Liver (tissue), 9 donors: ENCODE results near the gene KCTD3. TPM values are rescaled to one million over a fixed set of nuclear protein-coding genes. Genes with fewer than 3 reads are reported as not detected.

ENCODE experiments used
- DNase-seq: peaks from one replicate; pipeline ENCODE4 v3.0.0-alpha.2; 2017; ENCODE audit warnings: low spot score
- H3K27ac ChIP-seq, 2 donors: one replicate each; pipeline ENCODE4 v1.7.0; 2013; ENCODE audit warnings: inconsistent platforms in 2 of 2, low read length in 2 of 2, control low read depth in 1 of 2, low read depth in 1 of 2, mild to moderate bottlenecking in 1 of 2
- H3K27me3 ChIP-seq, 4 donors: one replicate each; pipeline versions ENCODE4 v1.6.1 to v1.7.0; 2013; ENCODE audit warnings: low read length in 3 of 4, inconsistent platforms in 1 of 4, mild to moderate bottlenecking in 1 of 4, moderate library complexity in 1 of 4; ENCODE audit not compliant: control insufficient read depth in 4 of 4, insufficient read depth in 4 of 4
- H3K36me3 ChIP-seq, 4 donors: one replicate each; pipeline versions ENCODE4 v1.6.1 to v1.7.0; 2013; ENCODE audit warnings: low read length in 3 of 4, mild to moderate bottlenecking in 3 of 4, low read depth in 1 of 4, moderate library complexity in 1 of 4; ENCODE audit not compliant: control insufficient read depth in 4 of 4, insufficient read depth in 3 of 4
- H3K4me1 ChIP-seq, 4 donors: one replicate each; pipeline versions ENCODE4 v1.6.1 to v1.7.0; 2013; ENCODE audit warnings: low read length in 3 of 4, mild to moderate bottlenecking in 3 of 4, moderate library complexity in 1 of 4; ENCODE audit not compliant: control insufficient read depth in 4 of 4, insufficient read depth in 4 of 4
- H3K4me3 ChIP-seq, 3 donors: one replicate each; pipeline versions ENCODE4 v1.6.1 to v1.7.0; 2013; ENCODE audit warnings: low read length in 3 of 3, control low read depth in 1 of 3, low read depth in 1 of 3, mild to moderate bottlenecking in 1 of 3
- H3K9ac ChIP-seq, 2 donors: one replicate each; pipeline ENCODE4 v1.7.0; 2013; ENCODE audit warnings: low read length in 2 of 2, mild to moderate bottlenecking in 2 of 2, moderate library complexity in 2 of 2, control low read depth in 1 of 2, low read depth in 1 of 2
- H3K9me3 ChIP-seq, 4 donors: one replicate each; pipeline versions ENCODE4 v1.6.1 to v1.7.0; 2013; ENCODE audit warnings: low read length in 3 of 4; ENCODE audit not compliant: control insufficient read depth in 4 of 4
- ATF3 ChIP-seq: IDR thresholded peaks from 2 replicates; pipeline ENCODE4 v1.6.1; 2016; ENCODE audit warnings: antibody characterized with exemption
- CTCF ChIP-seq: fragments of 150-350 bp; IDR thresholded peaks from 2 replicates; pipeline ENCODE4 v1.5.1; 2017; ENCODE audit warnings: improper control_type of control experiment, low read depth, low read length; ENCODE audit not compliant: missing input control
- FOXA1 ChIP-seq: IDR thresholded peaks from 2 replicates; pipeline ENCODE4 v1.6.1; 2016; ENCODE audit warnings: antibody characterized with exemption
- FOXA2 ChIP-seq: IDR thresholded peaks from 2 replicates; pipeline ENCODE4 v1.6.1; 2016; ENCODE audit warnings: antibody characterized with exemption
- GABPA ChIP-seq, 2 donors: IDR thresholded peaks in 1 of 2; conservative IDR thresholded peaks in 1 of 2; 2 replicates each; pipeline ENCODE4 v1.6.1; 2016; ENCODE audit warnings: antibody characterized with exemption in 2 of 2, mild to moderate bottlenecking in 1 of 2, moderate library complexity in 1 of 2
- HNF4G ChIP-seq: IDR thresholded peaks from 2 replicates; pipeline ENCODE4 v1.6.1; 2016; ENCODE audit warnings: antibody characterized with exemption
- NR2F2 ChIP-seq: IDR thresholded peaks from 2 replicates; pipeline ENCODE4 v1.6.1; 2016; ENCODE audit warnings: antibody characterized with exemption
- RAD21 ChIP-seq, 2 donors: IDR thresholded peaks; 2 replicates each; pipeline ENCODE4 v1.6.1; 2016; ENCODE audit warnings: antibody characterized with exemption in 2 of 2, mild to moderate bottlenecking in 2 of 2
- SP1 ChIP-seq: IDR thresholded peaks from 2 replicates; pipeline ENCODE4 v1.6.1; 2018; ENCODE audit warnings: antibody characterized with exemption, mild to moderate bottlenecking
- TAF1 ChIP-seq: conservative IDR thresholded peaks from 2 replicates; pipeline ENCODE4 v1.6.1; 2016; ENCODE audit warnings: antibody characterized with exemption, mild to moderate bottlenecking
- YY1 ChIP-seq: IDR thresholded peaks from 2 replicates; pipeline ENCODE4 v1.6.1; 2016; ENCODE audit warnings: antibody characterized with exemption, mild to moderate bottlenecking
- whole genome bisulfite sequencing: extraction: QIAGEN DNeasy Blood & Tissue Kit; methylation state at CpG from one replicate; pipeline ENCODE4 v1.1.7; 2013; 5-methylcytosine and 5-hydroxymethylcytosine counted together
- polyA plus RNA-seq, 2 donors: library from polyadenylated mRNA; stranded (reverse) in 1 of 2; unstranded in 1 of 2; fragments of 200-250 nt in 1 of 2; fragments of >200 nt in 1 of 2; fragmentation: Nextera tagmentation in 1 of 2; extraction: Ambion mirVana in 1 of 2; gene quantifications; one replicate each; pipeline versions ENCODE4 v1.2.1 to v1.2.3, GENCODE V29; 2013 to 2015
- total RNA-seq, 2 donors: library from RNA; depleted of rRNA; stranded (reverse); fragments of >200 nt; gene quantifications; one replicate each; pipeline ENCODE4 v1.2.3, GENCODE V29; 2014
- TF ChIP-seq, protein P1 (sequence below): IDR thresholded peaks from 2 replicates; pipeline ENCODE4 v1.6.1; 2016; ENCODE audit warnings: antibody characterized with exemption
- donor health status: healthy.
- donor health status: healthy.
- donor health status: healthy.
- donor health status: healthy.
- donor health status: healthy.

Gene KCTD3
- total and polyA plus RNA-seq, 4 donors: 20.8 to 58.7 (median 26.1) TPM

GRCh38 chr1:215526147-215526845 lies 40.8 kb upstream of the KCTD3 start:
- Histone ChIP-seq H3K27me3 (no peaks in the 10 kb centered on the region), H3K4me1 (peaks cover 0 to 8% (median 0%) of the 10 kb centered on the region in 4 donors), H3K36me3 (no peaks in the 10 kb centered on the region), H3K9me3 (no peaks in the 10 kb centered on the region), H3K4me3 (no peak overlapping the region), H3K27ac (no peak overlapping the region), H3K9ac (no peak overlapping the region)
- DNase-seq: no peak
- no peak for TF ChIP-seq SP1
- TF ChIP-seq, protein P1, sequence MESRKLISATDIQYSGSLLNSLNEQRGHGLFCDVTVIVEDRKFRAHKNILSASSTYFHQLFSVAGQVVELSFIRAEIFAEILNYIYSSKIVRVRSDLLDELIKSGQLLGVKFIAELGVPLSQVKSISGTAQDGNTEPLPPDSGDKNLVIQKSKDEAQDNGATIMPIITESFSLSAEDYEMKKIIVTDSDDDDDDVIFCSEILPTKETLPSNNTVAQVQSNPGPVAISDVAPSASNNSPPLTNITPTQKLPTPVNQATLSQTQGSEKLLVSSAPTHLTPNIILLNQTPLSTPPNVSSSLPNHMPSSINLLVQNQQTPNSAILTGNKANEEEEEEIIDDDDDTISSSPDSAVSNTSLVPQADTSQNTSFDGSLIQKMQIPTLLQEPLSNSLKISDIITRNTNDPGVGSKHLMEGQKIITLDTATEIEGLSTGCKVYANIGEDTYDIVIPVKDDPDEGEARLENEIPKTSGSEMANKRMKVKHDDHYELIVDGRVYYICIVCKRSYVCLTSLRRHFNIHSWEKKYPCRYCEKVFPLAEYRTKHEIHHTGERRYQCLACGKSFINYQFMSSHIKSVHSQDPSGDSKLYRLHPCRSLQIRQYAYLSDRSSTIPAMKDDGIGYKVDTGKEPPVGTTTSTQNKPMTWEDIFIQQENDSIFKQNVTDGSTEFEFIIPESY: no peak
- no peak for TF ChIP-seq FOXA2
- peak; percentile 16 for TF ChIP-seq ATF3
- TF ChIP-seq CTCF: peak; percentile 66
- peak; percentile 89 to 90 for TF ChIP-seq RAD21 (IDR thresholded peaks at IDR 0.05)
- no peak for TF ChIP-seq FOXA1
- 32% methylated on average over 7 of the region's 7 CpGs for WGBS

- no peaks in the 10 kb centered on the region for H3K27me3 ChIP-seq
- no peak for DNase-seq
- H3K9ac ChIP-seq: no peak overlapping the region
- no peaks in the 10 kb centered on the region for H3K9me3 ChIP-seq
- TF ChIP-seq FOXA2: no peak
- no peak for TF ChIP-seq YY1
- no peak for TF ChIP-seq RAD21 (IDR thresholded peaks at IDR 0.05)
- TF ChIP-seq TAF1: no peak
- peaks cover 0 to 8% (median 0%) of the 10 kb centered on the region in 4 donors for H3K4me1 ChIP-seq
- H3K27ac ChIP-seq: no peak overlapping the region
- no peak overlapping the region for H3K4me3 ChIP-seq
- H3K36me3 ChIP-seq: no peaks in the 10 kb centered on the region
Observed at GRCh38 chr1:215526846-215527151, 40.3 kb upstream of the KCTD3 start.

DNA sequence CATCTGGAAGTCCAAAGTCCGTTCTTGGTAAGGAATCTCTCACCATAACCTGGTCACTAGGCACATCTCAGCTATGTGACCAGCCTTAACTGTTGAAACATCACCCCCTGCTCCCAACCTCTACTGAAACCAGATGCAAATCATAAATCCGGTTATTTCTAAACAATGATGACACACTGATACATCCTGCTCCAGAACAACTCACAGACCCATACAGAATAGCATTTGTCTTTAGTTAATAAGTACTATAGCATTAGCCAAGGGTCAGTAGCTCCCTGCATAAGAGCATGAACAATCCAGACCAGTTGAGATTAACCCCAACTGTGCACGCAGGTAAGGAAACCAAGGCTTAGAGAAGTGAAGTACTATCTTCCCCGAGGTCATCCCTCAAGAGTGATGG lies 38.0 kb upstream of the KCTD3 start:
- H3K27ac ChIP-seq: no peak overlapping the region
- DNase-seq: no peak
- WGBS: 68% methylated on average over 4 of the region's 4 CpGs

More for the DNA sequence above, 38.0 kb upstream of the KCTD3 start:
- Histone ChIP-seq H3K9me3 (no peaks in the 10 kb centered on the region), H3K36me3 (no peaks in the 10 kb centered on the region), H3K9ac (no peak overlapping the region), H3K4me1 (peaks cover 0 to 4% (median 0%) of the 10 kb centered on the region in 4 donors), H3K27me3 (no peaks in the 10 kb centered on the region), H3K4me3 (no peak overlapping the region)
- no peak for TF ChIP-seq RAD21 (IDR thresholded peaks at IDR 0.05)
- no peak for TF ChIP-seq ATF3
- no peak for TF ChIP-seq TAF1
- no peak for TF ChIP-seq HNF4G
- TF ChIP-seq GABPA (IDR thresholded peaks at IDR 0.05 in 1 of 2, conservative IDR thresholded peaks at IDR 0.05 in 1 of 2): no peak
- no peak for TF ChIP-seq SP1
- TF ChIP-seq NR2F2: no peak
